ENCODE measurements around the gene CALCOCO2.
A peak's percentile ranks its signal among the peaks of the same experiment; 100 is the strongest.

The CALCOCO2 gene

DNA sequence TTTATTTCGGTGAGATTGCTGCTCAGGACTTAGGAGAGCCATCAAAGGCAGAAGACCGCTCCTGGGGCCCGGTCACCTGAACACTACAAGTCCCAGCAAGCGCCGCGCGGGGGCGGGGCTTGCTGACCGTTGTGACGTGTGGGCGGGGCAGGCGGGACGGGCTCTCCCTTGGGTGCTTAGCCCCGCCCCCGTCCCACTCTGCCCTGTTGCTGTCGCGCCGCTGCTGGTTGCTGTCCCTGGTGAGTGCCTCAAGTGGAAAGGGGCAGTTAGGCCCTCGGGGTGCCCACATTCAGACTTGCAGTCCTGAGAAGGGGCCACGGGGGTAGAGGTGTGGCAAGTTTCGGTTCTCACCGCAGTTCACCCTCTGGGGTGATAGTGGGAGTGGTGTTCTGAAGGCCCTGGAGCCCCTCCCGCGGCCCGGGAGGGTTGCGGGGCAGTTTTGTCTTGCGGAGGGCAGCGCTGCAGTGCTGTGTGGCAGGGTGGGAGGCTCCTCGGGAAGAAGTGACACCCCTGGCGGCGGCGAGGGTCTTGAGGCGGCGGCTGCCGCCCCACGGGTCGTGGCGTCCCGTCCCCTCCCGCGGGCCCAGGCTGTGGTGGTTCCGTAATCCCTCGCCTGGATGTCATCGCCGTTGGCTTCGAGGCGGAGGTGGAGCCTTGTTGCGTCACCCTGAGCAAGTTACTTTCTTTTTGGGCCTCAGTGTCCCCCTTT, at the start of gene CALCOCO2:
Gene CALCOCO2 (plus strand): TSS at position 196 of the 709 bp plus-strand sequence. CDS start 10,673 bp downstream, outside the sequence.
- no peak for TF ChIP-seq EZH2phosphoT487 (IDR thresholded peaks at IDR 0.05; ENCODE audit: low read depth)
- TF ChIP-seq, protein P1, sequence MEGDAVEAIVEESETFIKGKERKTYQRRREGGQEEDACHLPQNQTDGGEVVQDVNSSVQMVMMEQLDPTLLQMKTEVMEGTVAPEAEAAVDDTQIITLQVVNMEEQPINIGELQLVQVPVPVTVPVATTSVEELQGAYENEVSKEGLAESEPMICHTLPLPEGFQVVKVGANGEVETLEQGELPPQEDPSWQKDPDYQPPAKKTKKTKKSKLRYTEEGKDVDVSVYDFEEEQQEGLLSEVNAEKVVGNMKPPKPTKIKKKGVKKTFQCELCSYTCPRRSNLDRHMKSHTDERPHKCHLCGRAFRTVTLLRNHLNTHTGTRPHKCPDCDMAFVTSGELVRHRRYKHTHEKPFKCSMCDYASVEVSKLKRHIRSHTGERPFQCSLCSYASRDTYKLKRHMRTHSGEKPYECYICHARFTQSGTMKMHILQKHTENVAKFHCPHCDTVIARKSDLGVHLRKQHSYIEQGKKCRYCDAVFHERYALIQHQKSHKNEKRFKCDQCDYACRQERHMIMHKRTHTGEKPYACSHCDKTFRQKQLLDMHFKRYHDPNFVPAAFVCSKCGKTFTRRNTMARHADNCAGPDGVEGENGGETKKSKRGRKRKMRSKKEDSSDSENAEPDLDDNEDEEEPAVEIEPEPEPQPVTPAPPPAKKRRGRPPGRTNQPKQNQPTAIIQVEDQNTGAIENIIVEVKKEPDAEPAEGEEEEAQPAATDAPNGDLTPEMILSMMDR (IDR thresholded peaks at IDR 0.05; ENCODE audit: low read depth, low read length) = peak; percentile 11; the same call in 1 of the 2 replicates
- Histone ChIP-seq H3K4me3 (ENCODE audit: low read length) (peak within 1 kb of the TSS; percentile 82), H3K79me2 (ENCODE audit: low read length) (no peaks in the 10 kb centered on the region), H2AFZ (ENCODE audit: low read depth, low read length) (peak within 1 kb of the TSS; percentile 54), H3K27me3 (ENCODE audit: low read depth, low read length) (no peaks in the 10 kb centered on the region), H3K4me2 (ENCODE audit: low read length) (peak within 1 kb of the TSS; percentile 94), H3K36me3 (replicated peaks; ENCODE audit: low read depth, low read length) (no peaks in the 10 kb centered on the region), H3K27ac (ENCODE audit: low read length) (peak within 1 kb of the TSS; percentile 10), H4K20me1 (ENCODE audit: insufficient read depth, low read length) (peaks cover 11% of the 10 kb centered on the region; the same call in 1 of the 2 replicates), H3K4me1 (ENCODE audit: low read length) (peaks cover 22% of the 10 kb centered on the region), H3K9me3 (ENCODE audit: insufficient read depth, low read length) (no peaks in the 10 kb centered on the region), H3K9ac (ENCODE audit: low read length) (peak within 1 kb of the TSS; percentile 72)

DNA sequence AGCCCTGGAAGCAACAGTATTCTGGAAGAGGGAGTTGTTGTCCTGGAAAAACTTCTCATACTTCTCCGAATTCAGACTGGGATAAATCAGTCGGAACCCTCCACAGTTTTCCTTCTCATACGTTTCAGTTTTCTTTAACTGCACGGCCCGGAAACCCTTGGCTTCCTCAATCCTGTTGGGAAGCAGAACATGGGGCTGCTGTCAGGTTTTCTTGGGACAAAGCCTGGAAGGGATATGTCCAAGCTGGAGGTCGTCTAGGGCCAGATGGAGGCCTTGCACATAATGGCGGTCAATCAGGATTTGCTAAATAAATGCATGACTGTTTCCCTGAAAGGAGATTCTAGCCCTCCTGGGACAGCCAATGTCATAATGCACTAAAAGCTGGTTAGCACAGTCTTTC, 43.0 kb upstream of the CALCOCO2 start:
- TF ChIP-seq, protein P1 (IDR thresholded peaks at IDR 0.05; ENCODE audit: low read depth, low read length) = no peak
- no peak for TF ChIP-seq EZH2phosphoT487 (IDR thresholded peaks at IDR 0.05; ENCODE audit: low read depth)

DNA sequence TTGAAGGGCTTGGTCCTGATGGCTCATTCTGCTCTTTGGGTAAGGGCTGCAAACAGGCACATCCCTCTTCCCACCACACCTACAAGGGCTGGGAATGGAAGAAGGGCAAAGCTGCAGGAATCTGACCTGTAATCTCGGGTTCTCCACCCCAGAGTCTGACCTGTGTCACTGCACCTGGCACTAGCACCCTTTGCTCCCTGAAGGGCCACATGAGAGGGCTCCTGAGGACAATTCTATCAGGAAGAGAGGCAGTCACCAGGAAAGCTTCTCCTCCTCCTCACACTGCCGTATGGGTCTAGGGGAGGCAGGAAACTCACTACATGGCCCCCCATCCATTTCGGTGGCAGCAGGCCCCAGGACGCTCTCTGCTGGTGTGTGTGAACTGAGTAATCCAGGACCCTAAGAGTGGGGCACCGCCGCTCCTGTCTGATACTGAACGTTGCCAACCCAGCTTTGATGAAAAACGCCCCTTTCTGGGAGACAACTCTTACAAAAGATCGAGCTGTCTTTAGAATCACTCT, 40.2 kb upstream of the CALCOCO2 start:
- TF ChIP-seq, protein P1 (IDR thresholded peaks at IDR 0.05; ENCODE audit: low read depth, low read length) = no peak
- no peak for TF ChIP-seq EZH2phosphoT487 (IDR thresholded peaks at IDR 0.05; ENCODE audit: low read depth)
- Histone ChIP-seq H3K27me3 (ENCODE audit: low read depth, low read length) (no peaks in the 10 kb centered on the region), H3K9me3 (ENCODE audit: insufficient read depth, low read length) (no peaks in the 10 kb centered on the region), H3K27ac (ENCODE audit: low read length) (no peak overlapping the region), H4K20me1 (ENCODE audit: insufficient read depth, low read length) (no peaks in the 10 kb centered on the region), H3K4me3 (ENCODE audit: low read length) (no peak overlapping the region), H3K9ac (ENCODE audit: low read length) (no peak overlapping the region), H3K79me2 (ENCODE audit: low read length) (no peaks in the 10 kb centered on the region), H2AFZ (ENCODE audit: low read depth, low read length) (peak overlapping the region; percentile 60; the same call in 1 of the 2 replicates), H3K4me1 (ENCODE audit: low read length) (peaks cover 16% of the 10 kb centered on the region), H3K4me2 (ENCODE audit: low read length) (no peak overlapping the region), H3K36me3 (replicated peaks; ENCODE audit: low read depth, low read length) (no peaks in the 10 kb centered on the region)

More for the DNA sequence above, 43.0 kb upstream of the CALCOCO2 start:
- peaks cover 16% of the 10 kb centered on the region for H3K4me1 ChIP-seq (ENCODE audit: low read length)
- H3K4me3 ChIP-seq (ENCODE audit: low read length) = no peak overlapping the region
- H2AFZ ChIP-seq (ENCODE audit: low read depth, low read length) = no peak overlapping the region
- no peaks in the 10 kb centered on the region for H3K79me2 ChIP-seq (ENCODE audit: low read length)
- H3K36me3 ChIP-seq (replicated peaks; ENCODE audit: low read depth, low read length) = no peaks in the 10 kb centered on the region
- no peaks in the 10 kb centered on the region for H3K27me3 ChIP-seq (ENCODE audit: low read depth, low read length)
- H4K20me1 ChIP-seq (ENCODE audit: insufficient read depth, low read length) = no peaks in the 10 kb centered on the region
- no peak overlapping the region for H3K27ac ChIP-seq (ENCODE audit: low read length)
- H3K9ac ChIP-seq (ENCODE audit: low read length) = no peak overlapping the region
- H3K9me3 ChIP-seq (ENCODE audit: insufficient read depth, low read length) = no peaks in the 10 kb centered on the region
- no peak overlapping the region for H3K4me2 ChIP-seq (ENCODE audit: low read length)
